ENCODE data around the gene PRPF40B. TPM values are rescaled to one million over a fixed set of nuclear protein-coding genes. Genes with fewer than 3 reads are reported as not detected.

PRPF40B gene
- total RNA-seq, 1 experiment from 2014 or later: 6.6 TPM

GRCh38 chr12:49684310-49684854 lies 61.0 kb downstream of the PRPF40B start:
- no peak for DNase-seq (ENCODE audit: low read depth)

DNA sequence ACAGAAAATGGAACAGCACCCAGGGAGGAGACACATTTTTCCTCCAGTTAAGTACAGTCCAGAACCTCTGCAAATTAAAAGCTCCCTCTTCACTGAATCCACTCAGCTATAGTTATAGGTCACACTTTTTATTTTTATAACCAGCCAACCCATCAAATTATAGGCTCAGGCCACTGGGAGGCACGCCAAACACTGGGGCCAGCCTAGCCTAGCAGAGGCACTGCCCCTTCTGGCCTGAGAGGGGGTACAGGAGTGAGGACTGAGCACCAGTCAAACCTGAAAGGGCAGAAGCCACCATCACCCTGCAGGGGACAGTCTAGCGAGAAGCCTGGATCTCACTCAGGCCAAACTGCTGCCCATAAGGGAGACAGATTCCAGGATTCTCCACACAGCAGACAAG lies 64.6 kb downstream of the PRPF40B start:
- DNase-seq (ENCODE audit: low read depth): no peak

- DNase-seq (ENCODE audit: low read depth): no peak
Measured at GRCh38 chr12:49689237-49689636, 65.9 kb downstream of the PRPF40B start.

- DNase-seq (ENCODE audit: low read depth): no peak
Measured at GRCh38 chr12:49689785-49690184, 66.4 kb downstream of the PRPF40B start.

GRCh38 chr12:49692851-49693250 lies 69.5 kb downstream of the PRPF40B start:
- no peak for DNase-seq (ENCODE audit: low read depth)

GRCh38 chr12:49693931-49694444 lies 70.6 kb downstream of the PRPF40B start:
- no peak for DNase-seq (ENCODE audit: low read depth)

Other genes with a start within 250 kb of the PRPF40B start
- 0.20 and 0.24 TPM in 2 replicates for gene KCNH3, start 84.5 kb upstream of the PRPF40B start, total RNA-seq (2014; rRNA removed; shearing (Covaris generic))
- 70.5 and 73.7 TPM in 2 replicates for gene MCRS1, start 55.4 kb upstream of the PRPF40B start, total RNA-seq (2014; rRNA removed; shearing (Covaris generic))
- gene FAM186B, start 17.9 kb upstream of the PRPF40B start, total RNA-seq (2014; rRNA removed; shearing (Covaris generic)): 0.29 TPM in 1 of 2 replicates, not detected in the other
- 24.4 and 28.0 TPM in 2 replicates for gene FMNL3, start 83.8 kb downstream of the PRPF40B start, total RNA-seq (2014; rRNA removed; shearing (Covaris generic))
- gene TMBIM6, start 118.0 kb downstream of the PRPF40B start, total RNA-seq (2014; rRNA removed; shearing (Covaris generic)): 653 and 692 TPM in 2 replicates
- 5.0 and 5.7 TPM in 2 replicates for gene NCKAP5L, start 204.9 kb downstream of the PRPF40B start, total RNA-seq (2014; rRNA removed; shearing (Covaris generic))
- 2.9 and 5.6 TPM in 2 replicates for gene BCDIN3D, start 219.5 kb downstream of the PRPF40B start, total RNA-seq (2014; rRNA removed; shearing (Covaris generic))

All from RPMI7951 (cell line).